Measurements from ENCODE around the gene GMPR.

GRCh38 chr6:16271428-16271827 is 33.0 kb downstream of the GMPR start:
- TF ChIP-seq CTCF (conservative IDR thresholded peaks at IDR 0.05 in 1 of 2, IDR thresholded peaks at IDR 0.05 in 1 of 2; ENCODE audit: extremely low read depth in 1 of 2, insufficient read depth in 1 of 2, low read depth in 1 of 2, low read length in 2 of 2): no peak
- TF ChIP-seq EZH2 (IDR thresholded peaks at IDR 0.05; ENCODE audit: borderline replicate concordance, low read length): no peak
